Loucy (cell line): Measurements from ENCODE around the gene MNT.

Experiments
- EZH2phosphoT487 ChIP-seq: fragments of 200-600 bp; IDR thresholded peaks from 2 replicates; pipeline ENCODE4 v1.6.1; 2018; ENCODE audit warnings: antibody characterized with exemption, mild to moderate bottlenecking, moderate library complexity, borderline replicate concordance
- TF ChIP-seq, protein P1 (sequence below): fragments of 200-600 bp; sonication (generic); conservative IDR thresholded peaks from 2 replicates; pipeline ENCODE4 v1.5.1; 2014; ENCODE audit warnings: mild to moderate bottlenecking, antibody characterized with exemption, low read length

- TF ChIP-seq, protein P1, sequence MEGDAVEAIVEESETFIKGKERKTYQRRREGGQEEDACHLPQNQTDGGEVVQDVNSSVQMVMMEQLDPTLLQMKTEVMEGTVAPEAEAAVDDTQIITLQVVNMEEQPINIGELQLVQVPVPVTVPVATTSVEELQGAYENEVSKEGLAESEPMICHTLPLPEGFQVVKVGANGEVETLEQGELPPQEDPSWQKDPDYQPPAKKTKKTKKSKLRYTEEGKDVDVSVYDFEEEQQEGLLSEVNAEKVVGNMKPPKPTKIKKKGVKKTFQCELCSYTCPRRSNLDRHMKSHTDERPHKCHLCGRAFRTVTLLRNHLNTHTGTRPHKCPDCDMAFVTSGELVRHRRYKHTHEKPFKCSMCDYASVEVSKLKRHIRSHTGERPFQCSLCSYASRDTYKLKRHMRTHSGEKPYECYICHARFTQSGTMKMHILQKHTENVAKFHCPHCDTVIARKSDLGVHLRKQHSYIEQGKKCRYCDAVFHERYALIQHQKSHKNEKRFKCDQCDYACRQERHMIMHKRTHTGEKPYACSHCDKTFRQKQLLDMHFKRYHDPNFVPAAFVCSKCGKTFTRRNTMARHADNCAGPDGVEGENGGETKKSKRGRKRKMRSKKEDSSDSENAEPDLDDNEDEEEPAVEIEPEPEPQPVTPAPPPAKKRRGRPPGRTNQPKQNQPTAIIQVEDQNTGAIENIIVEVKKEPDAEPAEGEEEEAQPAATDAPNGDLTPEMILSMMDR, result peak; percentile 26; the same call in 1 of the 2 replicates
- TF ChIP-seq EZH2phosphoT487, result no peak
Observed at GRCh38 chr17:2421315-2422147, 20.7 kb upstream of the MNT start.
